ENCODE data around the gene CUL3.

DNA sequence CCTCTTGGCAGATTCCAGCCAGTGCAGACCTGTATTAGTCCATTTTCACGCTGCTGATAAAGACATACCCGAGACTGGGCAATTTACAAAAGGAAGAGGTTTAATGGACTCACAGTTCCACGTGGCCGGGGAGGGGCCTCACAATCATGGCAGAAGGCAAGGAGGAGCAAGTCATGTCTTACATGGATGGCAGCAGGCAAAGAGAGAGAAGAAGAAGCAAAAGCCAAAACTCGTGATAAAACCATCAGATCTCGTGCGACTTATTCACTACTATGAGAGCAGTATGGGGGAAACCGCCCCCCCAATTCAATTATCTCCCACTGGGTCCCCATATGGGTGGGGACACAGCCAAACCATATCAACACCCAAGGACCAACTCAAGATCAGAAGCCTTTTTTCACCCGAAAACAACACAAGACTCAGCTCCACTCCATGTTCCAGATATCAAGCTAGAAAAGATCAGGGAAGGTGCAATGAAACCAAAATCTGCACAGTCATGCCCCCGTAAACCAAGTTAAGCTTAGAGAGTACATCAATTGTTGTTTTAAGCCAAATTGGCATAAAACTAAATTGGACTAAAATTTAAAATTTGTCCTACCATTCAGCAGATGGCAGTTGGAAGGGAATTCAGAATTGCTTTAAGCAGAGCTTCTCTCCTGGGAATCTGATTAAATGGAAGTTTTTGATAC lies 127.6 kb downstream of the CUL3 start:
- TF ChIP-seq CTCF (IDR thresholded peaks at IDR 0.05; ENCODE audit: insufficient read depth, low read depth, low read length) (no peak), EZH2 (IDR thresholded peaks at IDR 0.05; ENCODE audit: insufficient read depth, low read length) (no peak)

Data from astrocyte (in vitro differentiated cells and primary cell).